ENCODE data around the gene BCL2L2. TPM values are rescaled to one million over a fixed set of nuclear protein-coding genes. Genes with fewer than 3 reads are reported as not detected.
A peak's percentile ranks its signal among the peaks of the same experiment; 100 is the strongest.

Gene BCL2L2
- total RNA-seq, 1 donor from 2014 or later = 21.4 TPM

DNA sequence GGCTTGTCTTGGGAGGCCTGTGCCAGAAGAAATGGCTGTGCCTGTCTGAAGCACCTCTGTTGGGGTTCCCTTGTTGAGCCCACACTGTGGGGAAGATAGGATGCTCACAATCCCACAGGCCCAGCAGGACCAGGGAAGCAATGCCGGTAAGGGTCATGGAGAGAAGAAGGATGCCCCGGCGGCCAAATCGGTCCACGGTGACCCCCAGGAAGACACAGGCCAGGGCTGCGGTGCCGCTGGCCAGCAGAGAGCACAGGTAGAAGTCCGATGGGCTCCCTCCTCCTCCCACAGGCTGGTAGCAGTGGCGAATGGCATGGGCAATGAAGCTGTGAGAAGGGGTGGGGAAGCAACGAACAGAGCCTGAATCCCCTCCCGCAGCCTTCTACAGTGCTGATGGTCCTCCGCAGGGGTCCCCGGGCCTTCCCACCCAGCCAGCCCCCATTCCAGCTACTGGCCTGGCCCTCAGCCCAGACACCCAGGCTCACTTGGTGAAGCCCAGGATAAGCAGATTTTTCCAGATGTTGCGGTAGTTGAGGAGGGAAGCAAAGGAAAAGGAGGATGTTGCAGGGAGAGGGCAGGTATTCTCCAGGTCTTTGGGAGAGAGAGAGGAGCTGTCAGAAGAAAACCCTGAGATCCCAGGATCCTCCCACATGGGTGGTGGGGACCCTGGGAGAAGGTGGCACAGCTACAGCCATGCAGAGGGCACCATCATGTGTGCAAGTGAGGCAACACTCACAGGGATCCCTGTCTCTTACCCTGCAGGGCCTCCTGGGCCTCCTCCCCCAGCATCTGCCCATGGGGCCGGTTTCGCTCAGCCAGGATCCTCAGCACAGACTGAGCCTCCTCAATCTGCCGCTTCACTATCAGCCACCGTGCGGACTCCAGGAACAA is 41.0 kb downstream of the BCL2L2 start:
- DNase-seq (ENCODE audit: low read depth) (no peak), FAIRE-seq (no peak)
- no peaks in the 10 kb centered on the region for H3K36me3 ChIP-seq (ENCODE audit: insufficient read depth, low read length)
- TF ChIP-seq, protein P1, sequence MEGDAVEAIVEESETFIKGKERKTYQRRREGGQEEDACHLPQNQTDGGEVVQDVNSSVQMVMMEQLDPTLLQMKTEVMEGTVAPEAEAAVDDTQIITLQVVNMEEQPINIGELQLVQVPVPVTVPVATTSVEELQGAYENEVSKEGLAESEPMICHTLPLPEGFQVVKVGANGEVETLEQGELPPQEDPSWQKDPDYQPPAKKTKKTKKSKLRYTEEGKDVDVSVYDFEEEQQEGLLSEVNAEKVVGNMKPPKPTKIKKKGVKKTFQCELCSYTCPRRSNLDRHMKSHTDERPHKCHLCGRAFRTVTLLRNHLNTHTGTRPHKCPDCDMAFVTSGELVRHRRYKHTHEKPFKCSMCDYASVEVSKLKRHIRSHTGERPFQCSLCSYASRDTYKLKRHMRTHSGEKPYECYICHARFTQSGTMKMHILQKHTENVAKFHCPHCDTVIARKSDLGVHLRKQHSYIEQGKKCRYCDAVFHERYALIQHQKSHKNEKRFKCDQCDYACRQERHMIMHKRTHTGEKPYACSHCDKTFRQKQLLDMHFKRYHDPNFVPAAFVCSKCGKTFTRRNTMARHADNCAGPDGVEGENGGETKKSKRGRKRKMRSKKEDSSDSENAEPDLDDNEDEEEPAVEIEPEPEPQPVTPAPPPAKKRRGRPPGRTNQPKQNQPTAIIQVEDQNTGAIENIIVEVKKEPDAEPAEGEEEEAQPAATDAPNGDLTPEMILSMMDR (IDR thresholded peaks at IDR 0.05; ENCODE audit: insufficient read depth, low read depth, low read length) = no peak
- TF ChIP-seq EZH2 (IDR thresholded peaks at IDR 0.05; ENCODE audit: insufficient read depth, low read length) = no peak
- no peak overlapping the region for H3K4me2 ChIP-seq (ENCODE audit: low read length)
- H3K4me3 ChIP-seq (ENCODE audit: insufficient read depth, low read depth, low read length) = no peak overlapping the region
- no peaks in the 10 kb centered on the region for H3K4me1 ChIP-seq (ENCODE audit: insufficient read depth, low read length)
- no peak overlapping the region for H3K4me3 Mint-ChIP-seq (ENCODE audit: unreplicated experiment)
- H3K9ac ChIP-seq (ENCODE audit: low read length) = no peak overlapping the region
- peaks cover 21% of the 10 kb centered on the region for H3K36me3 Mint-ChIP-seq (ENCODE audit: low read depth, unreplicated experiment)
- H3K27ac Mint-ChIP-seq (ENCODE audit: unreplicated experiment) = peak overlapping the region; percentile 69
- H3K4me1 Mint-ChIP-seq (ENCODE audit: low read depth, unreplicated experiment) = no peaks in the 10 kb centered on the region
- peaks cover 5% of the 10 kb centered on the region for H4K20me1 ChIP-seq (ENCODE audit: insufficient read depth, low read length)
- H2AFZ ChIP-seq (ENCODE audit: low read depth, low read length) = no peak overlapping the region
- no peaks in the 10 kb centered on the region for H3K27me3 ChIP-seq (ENCODE audit: insufficient read depth, low read length)
- H3K79me2 ChIP-seq (ENCODE audit: insufficient read depth, low read length) = no peaks in the 10 kb centered on the region
- no peaks in the 10 kb centered on the region for H3K9me3 ChIP-seq (ENCODE audit: insufficient read depth, low read depth, low read length)
- H3K27ac ChIP-seq (ENCODE audit: low read depth, low read length) = no peak overlapping the region
- peaks cover 7% of the 10 kb centered on the region for H3K27me3 Mint-ChIP-seq (ENCODE audit: low read depth, unreplicated experiment)
- peaks cover 2% of the 10 kb centered on the region for H3K9me3 Mint-ChIP-seq (ENCODE audit: unreplicated experiment)

DNA sequence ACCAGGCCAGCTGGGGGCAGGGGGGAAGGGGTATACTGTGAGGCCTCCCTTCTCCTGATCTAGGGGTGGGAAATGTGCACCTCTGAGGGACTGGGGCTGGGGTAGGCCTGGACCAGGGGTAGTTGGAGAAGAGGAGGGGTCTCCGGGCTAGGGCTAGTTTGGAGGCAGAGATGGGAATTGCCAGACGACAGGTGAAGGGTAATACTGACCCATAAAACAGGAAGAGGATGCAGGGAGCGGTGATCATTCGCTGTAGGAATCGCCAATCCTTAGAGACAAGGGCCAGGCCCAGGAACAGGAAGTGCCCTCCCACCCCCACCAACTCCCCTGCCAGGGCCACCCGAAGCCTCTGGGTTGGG is 41.6 kb downstream of the BCL2L2 start:
- H3K4me1 Mint-ChIP-seq (ENCODE audit: low read depth, unreplicated experiment) = peaks cover 2% of the 10 kb centered on the region
- Histone ChIP-seq H3K9ac (ENCODE audit: low read length) (no peak overlapping the region), H3K36me3 (ENCODE audit: insufficient read depth, low read length) (no peaks in the 10 kb centered on the region), H3K27ac (ENCODE audit: low read depth, low read length) (no peak overlapping the region), H3K4me3 (ENCODE audit: insufficient read depth, low read depth, low read length) (no peak overlapping the region), H3K4me2 (ENCODE audit: low read length) (no peak overlapping the region), H3K9me3 (ENCODE audit: insufficient read depth, low read depth, low read length) (no peaks in the 10 kb centered on the region), H3K79me2 (ENCODE audit: insufficient read depth, low read length) (no peaks in the 10 kb centered on the region), H4K20me1 (ENCODE audit: insufficient read depth, low read length) (peaks cover 5% of the 10 kb centered on the region), H3K27me3 (ENCODE audit: insufficient read depth, low read length) (no peaks in the 10 kb centered on the region), H3K4me1 (ENCODE audit: insufficient read depth, low read length) (no peaks in the 10 kb centered on the region), H2AFZ (ENCODE audit: low read depth, low read length) (no peak overlapping the region)
- TF ChIP-seq EZH2 (IDR thresholded peaks at IDR 0.05; ENCODE audit: insufficient read depth, low read length) = no peak
- TF ChIP-seq, protein P1 (IDR thresholded peaks at IDR 0.05; ENCODE audit: insufficient read depth, low read depth, low read length) = no peak
- FAIRE-seq = no peak
- H3K9me3 Mint-ChIP-seq (ENCODE audit: unreplicated experiment) = peaks cover 4% of the 10 kb centered on the region
- H3K27me3 Mint-ChIP-seq (ENCODE audit: low read depth, unreplicated experiment) = peaks cover 7% of the 10 kb centered on the region
- no peak overlapping the region for H3K27ac Mint-ChIP-seq (ENCODE audit: unreplicated experiment)
- no peak for DNase-seq (ENCODE audit: low read depth)
- H3K36me3 Mint-ChIP-seq (ENCODE audit: low read depth, unreplicated experiment) = peaks cover 21% of the 10 kb centered on the region
- no peak overlapping the region for H3K4me3 Mint-ChIP-seq (ENCODE audit: unreplicated experiment)

Data from astrocyte (in vitro differentiated cells and primary cell).